Hematopoietic multipotent progenitor cell treated with erythropoietin and hydrocortisone succinate and interleukin-3 and kit ligand, for 17 days (in vitro differentiated cells): ENCODE results near the gene RNF152.

Source experiments
- DNase-seq: peaks from one replicate; pipeline ENCODE4 v3.0.0-alpha.2; 2015; ENCODE audit warnings: low spot score

RNF152 gene

DNA sequence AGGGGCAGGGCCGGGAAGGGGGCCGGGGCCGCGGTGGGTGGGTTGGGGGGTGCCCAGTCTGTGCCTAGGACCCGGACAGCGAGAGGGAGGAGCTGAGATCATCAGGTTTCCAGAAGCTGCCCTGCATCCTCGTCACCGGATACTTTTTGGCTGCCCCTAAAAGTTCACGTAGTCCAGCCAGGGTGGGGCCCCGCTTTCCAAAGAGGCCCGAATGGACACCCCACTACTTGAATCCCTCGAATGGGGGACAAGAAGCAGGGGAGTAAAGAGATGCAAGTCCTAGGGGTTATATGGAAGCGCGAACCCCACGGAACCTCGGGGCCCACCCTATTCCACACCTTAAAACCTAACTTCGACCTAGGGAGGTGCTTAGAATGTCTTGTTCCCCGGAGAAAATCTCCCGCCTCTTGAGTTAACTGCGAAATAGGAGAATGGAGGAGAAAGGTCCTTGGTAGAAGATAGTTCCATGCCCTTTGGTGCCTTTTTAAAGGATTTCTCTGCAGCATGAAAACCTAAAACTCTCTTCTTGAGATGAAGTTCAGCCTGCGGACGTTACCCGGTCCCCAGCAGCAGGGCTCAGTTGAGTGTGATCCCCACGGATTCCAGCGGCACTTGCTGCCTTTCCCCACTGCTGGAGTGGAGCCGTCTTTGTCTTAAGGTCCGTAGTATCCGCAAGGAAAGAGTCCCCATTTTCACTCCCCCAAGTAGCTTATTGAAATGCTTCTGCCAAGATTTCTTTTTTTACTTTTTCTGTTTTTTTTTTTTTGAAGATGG lies 2.1 kb upstream of the RNF152 start:
- no peak for DNase-seq

DNA sequence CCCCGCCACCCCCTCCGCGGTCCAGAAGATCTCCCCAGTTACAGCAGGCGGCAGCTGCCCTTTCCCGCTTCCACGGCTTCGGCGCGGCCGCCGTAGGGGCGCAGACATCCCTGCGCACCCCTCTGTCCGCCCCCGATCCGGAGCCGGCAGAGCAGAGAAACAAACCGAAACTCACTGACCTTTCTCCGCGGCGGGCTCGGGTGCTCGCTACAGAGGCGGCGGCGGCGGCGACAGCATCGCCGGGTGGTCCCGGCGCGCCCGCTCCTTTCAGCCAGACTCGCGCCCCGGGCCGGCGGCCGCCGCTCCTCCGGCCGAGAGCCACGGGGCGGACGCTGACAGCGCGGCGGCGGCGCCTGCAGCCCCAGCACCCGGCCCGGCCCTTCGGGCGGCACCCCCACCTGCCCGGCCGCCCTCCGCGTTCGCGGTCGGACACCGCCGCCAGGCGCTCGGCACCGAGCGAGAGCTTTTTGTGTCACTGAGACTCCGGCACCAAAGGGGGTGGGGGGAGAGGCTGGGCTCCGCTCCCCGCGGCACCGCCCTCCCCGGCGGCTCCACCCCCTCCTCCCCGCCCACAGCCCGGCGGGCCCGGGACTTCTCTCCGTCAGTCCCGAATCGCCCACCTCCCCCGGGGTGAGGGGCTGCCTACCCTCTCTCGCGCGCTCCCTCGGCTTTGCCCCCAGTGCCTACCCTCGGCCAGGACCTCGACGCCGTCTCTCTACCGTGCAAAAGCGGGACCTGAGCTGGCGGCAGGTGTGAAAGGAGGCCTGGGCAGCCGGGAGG lies 1.4 kb upstream of the RNF152 start:
- no peak for DNase-seq

DNA sequence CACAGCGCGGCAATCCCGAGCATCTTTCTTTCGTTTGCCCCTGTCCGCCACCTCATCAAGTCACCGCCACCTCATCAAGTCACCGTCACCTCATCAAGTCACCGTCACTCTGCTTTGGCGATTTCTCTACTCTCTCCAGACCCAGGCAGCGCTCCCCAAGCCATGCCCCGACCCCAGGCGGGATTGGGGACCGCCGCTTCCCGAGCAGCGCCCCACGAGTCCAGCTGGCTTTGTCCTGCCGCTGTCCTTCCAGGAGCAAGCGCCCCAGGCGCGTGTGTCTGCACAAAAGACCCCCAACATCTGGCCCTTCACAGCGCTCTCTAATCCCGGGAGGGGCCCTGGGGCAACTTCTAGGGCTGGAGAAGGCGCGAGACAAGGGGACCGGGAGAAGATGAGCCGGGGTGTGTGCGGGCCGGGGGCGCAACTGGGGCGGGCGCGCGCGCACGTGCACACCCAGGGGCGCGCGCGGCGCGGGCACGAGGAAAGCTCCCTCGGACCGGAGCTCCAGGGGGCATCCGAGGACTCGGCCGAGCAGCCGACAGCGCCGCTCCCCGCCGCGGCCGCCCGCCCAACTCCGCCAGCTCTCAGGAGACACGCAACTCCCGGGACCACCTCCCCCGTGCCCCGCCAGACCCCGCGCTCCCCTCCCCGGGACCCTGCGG lies 633 bp upstream of the RNF152 start:
- no peak for DNase-seq

DNA sequence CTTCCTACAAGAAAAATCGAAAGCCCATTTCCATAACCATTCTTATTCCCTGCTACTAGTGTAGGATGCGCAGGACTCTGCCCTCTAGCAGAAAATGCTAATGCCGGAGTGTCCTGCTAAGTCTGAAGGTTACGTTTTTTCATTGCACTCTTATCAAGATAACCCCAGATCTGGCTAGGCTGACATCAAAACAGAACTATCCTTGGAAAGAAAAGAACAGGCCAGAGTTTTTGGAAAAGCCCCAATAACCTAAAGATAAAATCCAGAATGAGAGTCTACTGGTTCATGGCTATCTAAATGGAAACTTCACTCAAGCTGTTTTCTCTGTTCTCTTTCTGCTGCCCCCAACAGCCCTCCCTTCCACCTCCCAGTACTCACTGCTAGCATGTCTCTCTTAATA lies 913 bp downstream of the RNF152 start:
- DNase-seq: no peak

DNA sequence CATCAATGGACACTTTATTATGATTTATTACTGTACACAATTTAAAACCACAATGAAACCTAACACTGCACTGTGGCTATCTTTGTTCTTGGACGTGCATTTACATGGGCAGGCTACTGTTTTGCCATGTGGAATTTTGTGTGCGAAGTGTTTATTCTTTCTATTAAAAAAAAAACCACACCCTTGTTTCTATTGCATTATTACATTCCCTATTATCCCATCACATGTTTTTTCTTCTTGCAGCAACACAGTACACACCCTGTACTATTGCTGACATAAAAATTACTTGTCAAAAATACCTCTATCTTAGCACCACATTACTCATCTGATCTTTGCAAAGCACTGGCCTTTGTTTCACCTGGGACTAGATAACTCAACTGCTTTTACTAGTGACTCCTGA lies 1.5 kb downstream of the RNF152 start:
- DNase-seq: no peak

DNA sequence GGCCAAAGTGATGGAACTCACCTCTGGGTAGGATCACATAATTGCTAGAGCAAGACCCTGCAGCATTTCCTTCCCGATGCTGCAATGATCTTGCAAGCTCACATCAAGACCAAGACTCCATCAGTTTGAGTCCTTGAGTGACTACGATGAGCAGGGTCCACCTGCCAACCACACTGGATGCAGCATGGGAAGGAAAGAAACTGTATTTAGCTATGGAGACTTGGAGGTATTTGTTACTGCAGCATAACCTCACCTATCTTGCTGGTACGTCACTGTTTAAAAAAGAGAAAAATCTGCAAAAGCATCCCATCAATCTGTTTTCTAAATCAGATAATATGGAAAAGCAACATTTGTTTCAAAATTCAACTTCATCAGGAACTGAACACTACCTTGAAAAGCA lies 2.5 kb downstream of the RNF152 start:
- DNase-seq: no peak

DNA sequence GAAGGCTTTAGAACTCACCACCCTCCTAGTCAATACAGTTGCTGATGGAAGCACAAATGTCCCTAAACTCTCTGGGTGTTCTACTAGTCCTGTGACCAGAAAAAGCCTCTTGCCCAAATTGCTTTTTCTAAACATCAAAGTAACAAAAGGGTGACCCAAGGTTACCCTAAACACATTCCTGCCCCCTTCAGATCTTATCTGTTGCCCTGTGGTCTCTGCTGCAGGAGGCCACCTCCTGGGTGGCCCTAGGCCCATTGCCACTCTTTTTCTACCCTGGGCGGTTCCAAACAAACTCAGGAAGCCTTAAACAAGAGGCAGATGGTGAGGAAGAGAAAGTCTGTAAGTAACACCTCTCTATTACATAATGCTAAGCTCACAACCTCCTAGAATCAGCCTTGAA lies 3.3 kb downstream of the RNF152 start:
- no peak for DNase-seq

DNA sequence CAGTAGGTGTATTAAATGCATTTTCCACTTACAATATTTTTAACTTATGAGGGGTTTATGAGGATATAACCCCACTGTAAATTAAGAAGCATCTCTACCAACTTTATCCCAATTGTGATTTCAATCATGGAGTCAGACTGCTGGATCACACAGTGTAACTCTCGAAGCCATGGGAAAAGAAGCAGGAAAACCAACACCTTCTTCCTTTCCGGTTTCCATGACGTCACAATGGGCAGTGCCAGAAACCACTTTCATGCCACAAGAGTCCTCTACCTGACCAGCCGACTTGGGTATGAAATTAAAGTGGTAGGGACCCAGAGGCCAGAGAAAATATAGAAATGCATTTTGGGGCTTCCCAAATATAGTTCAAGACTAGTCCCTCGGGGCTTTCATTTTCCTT lies 4.2 kb downstream of the RNF152 start:
- no peak for DNase-seq

DNA sequence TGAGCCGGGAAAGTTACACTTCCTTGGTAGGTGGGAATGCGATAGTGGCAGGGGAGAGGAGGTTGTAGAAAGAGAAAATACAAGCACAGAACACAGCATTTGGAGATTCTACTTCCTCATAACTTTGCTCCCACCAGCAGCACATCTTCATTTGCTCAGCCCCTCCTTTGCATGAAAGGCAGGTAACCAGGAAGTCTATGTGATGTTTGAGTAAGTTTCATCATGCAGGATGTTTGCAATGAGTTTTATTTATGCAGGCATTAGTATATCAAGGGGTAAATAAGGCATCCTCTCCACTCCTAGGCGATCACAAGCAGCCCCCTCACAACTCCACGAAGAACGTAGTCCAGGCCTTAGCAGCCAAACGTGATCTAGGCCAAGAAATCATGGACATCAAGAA lies 5.0 kb downstream of the RNF152 start:
- no peak for DNase-seq

DNA sequence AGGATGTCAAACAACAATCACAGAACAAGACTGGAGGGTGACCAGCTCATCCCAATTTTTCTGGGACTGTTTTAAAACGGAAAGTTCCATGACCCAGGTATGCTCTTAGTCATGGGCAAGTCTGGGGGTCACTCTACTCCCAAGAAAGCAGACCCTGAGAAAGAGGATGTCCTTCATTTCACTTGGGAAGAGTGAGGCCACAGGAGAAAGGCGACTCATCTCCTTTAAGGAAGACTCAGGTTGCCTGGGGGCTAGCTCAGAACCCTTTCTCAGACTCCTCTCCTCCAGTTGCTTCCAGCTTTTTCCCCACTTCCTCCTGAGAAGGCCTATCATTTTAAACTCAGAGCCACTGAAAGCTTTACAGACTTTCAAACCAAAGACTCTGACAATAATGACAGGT lies 9.3 kb downstream of the RNF152 start:
- DNase-seq: no peak

DNA sequence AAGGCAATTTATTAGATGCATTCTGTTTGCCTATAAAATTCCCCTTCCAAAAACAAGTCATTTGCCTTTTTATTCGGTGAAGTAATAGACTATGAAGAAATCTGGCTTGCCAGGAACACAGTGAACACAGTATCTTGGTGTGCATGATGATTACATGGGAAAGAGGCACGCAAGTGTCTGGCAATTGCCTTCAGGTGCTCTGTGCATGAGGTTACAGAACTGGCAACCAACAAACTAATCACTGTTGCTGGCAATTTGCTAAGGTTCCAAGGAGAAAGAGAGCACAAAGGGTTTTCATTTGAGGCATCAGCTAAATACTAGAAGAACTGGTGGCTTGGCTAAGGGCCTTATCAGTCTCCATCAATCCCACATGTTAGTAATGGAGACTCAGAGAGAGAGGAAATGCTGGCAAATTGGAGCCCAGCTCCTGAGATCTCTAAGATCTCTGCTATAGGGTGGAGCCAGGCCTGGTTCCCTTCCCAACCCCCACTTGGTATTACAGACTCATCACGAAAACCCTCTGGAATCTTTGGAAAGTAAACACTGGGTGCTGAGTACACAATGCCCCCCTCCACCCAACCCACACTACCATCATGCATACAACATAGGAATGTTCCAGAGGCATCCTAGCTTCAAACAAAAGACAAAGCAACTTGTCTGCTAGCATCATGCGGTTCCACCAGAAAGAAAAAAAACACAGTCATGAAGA lies 10.4 kb downstream of the RNF152 start:
- no peak for DNase-seq

DNA sequence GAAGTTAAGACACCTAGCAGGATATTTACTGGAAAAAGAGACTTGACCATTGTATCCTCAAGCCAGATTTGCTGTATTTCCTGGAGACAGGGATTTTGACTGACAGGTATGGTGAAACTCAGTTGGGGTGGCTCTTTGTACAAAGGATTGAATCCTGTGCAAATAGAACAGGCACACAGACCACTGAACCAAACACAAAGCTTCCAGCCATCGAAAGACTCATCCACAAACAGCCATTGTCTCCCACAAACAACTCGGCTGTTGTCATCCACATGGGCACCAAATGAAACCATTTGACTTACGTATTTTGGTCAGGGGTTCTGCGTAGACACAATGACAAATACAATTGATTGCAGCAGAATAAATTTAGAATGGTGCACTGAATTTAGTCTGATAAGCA lies 15.9 kb downstream of the RNF152 start:
- no peak for DNase-seq

DNA sequence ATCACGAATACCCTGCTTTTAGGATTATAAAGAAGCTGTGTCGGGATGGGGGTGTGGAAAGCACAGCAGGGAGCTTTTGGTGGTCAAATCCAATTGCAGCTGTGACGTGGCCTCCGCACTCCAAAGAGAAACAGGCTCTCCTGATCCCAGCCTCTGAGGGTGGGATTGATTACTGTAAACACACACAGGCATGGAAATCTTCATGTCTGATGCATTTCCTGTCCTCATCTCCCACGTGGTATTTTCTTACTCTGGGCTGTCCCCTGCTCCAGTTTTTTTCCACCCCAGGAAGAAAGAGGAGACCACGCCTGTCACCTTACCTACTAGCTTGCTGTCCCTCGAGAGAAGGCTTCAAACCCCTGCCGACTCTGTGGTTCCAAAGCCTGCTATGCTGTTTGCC lies 22.7 kb downstream of the RNF152 start:
- no peak for DNase-seq

DNA sequence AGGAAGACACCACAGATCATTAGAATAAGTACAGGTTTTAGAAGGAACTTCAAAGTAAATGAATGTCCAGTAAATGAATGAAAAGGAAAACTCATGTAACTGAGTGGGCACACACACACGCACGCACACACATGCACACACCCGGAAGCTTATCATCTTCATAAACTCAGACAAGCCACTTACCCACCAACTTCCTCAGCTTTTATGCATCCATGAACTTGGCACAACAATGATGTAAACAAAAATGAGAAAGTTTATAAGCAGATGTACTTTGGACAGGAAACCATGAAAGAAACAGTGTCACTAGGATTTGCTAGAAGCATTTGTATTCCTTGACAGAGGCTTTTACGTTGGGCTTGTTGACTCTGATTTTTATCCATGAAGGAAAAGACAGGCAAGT lies 23.2 kb downstream of the RNF152 start:
- no peak for DNase-seq

DNA sequence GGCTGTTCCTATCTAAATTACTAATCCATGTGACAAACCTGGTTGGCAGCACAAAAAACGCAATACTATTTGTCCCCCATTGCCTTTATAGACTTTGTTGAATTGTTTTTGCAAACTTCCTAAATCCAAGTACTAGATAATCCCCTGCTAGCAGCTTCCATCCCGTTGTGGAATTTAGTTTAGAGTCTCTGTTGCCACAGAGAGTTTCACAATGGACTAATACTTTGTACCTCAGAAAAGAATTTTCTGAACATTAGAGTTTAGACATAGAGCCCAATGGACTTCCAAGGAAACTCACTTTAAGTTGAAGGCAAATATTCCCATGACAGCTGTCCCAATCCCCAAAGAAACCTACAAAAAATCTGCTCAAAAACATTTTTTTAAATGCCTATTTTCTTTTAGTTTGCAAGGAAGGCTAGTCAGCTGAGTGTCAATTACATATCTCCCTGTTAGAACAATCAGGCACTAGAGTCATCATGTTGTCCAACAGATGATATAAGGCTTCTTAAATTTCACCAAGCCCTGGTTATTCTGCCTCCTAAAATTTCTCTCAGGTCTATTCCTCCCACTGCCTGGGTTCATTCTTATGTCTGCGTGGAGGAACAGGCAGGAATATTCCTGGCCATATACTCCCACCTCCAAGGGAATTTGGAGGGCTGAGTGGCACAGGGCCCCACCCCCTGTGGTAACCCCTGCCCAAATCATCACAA lies 27.2 kb downstream of the RNF152 start:
- DNase-seq: no peak

DNA sequence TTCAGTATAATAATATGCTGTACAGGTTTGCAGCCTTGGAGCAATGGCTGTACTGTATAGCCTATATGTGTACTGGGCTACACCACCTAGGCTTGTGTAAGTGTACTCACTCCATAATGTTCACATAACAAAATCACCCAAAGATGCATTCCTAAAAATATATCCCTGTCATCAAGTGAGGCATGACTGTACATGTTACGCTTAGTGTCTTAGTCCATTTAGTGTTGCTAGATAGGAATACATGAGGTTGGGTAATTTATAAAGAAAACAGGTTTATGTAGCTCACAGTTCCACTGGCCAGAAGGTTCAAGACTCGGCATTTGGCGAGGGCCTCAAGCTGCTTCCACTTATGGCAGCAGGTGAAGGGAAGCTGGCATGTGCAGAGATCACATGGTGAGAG lies 31.4 kb downstream of the RNF152 start:
- no peak for DNase-seq

DNA sequence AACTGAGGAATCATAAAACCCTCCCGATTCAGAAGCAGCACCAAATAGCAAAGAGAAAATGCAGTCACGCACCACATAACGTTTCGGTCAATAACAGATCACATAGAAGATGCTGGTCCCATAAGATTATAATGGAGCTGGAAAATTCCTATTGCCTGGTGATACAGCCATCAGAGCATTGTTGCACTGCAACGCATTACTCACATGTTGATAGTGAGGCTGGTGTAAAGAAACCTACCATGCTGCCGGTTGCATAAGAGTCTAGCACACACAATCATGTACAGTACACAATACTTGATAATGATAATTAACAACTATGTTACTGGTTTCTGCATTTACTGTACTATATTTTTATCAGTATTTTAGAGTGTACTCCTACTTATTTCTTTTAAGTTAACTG lies 32.5 kb downstream of the RNF152 start:
- DNase-seq: no peak

DNA sequence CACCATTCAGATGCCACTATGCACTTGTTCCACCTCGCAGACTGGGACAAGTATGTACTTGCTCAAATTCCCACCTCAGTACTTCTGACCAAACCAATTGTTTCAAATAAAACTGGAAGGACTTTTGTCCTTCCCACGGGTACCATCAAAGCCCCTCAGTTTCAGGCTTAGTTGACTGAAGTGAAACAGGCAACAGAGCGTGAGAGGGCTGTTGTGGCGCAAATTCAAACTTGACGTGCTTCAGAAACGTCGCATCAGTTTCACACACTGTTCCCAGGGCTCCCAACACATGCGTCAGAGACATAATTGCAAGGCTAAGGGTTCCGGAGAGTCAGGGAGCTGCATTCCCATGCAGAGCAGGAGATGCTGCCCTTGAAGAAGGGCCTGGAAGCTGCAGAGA lies 33.7 kb downstream of the RNF152 start:
- DNase-seq: no peak

DNA sequence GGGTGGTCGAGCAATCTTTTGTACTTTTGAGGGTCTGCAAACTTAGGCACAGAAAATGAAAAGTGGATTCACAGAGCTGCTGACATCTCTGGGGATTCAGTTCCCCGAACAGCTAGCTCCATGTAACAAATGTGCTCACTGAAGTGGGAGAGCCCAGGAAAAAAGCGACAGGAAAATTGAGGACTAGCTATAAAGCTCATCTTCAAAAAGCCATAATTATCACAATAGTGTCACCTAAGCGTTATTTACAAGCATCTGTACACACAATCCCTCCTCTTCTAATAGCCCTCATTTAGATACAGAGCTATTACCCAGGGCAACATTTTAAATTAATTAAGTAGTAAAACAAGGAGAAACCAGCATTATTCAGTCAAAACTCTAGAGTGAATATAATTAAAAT lies 36.1 kb downstream of the RNF152 start:
- DNase-seq: no peak

DNA sequence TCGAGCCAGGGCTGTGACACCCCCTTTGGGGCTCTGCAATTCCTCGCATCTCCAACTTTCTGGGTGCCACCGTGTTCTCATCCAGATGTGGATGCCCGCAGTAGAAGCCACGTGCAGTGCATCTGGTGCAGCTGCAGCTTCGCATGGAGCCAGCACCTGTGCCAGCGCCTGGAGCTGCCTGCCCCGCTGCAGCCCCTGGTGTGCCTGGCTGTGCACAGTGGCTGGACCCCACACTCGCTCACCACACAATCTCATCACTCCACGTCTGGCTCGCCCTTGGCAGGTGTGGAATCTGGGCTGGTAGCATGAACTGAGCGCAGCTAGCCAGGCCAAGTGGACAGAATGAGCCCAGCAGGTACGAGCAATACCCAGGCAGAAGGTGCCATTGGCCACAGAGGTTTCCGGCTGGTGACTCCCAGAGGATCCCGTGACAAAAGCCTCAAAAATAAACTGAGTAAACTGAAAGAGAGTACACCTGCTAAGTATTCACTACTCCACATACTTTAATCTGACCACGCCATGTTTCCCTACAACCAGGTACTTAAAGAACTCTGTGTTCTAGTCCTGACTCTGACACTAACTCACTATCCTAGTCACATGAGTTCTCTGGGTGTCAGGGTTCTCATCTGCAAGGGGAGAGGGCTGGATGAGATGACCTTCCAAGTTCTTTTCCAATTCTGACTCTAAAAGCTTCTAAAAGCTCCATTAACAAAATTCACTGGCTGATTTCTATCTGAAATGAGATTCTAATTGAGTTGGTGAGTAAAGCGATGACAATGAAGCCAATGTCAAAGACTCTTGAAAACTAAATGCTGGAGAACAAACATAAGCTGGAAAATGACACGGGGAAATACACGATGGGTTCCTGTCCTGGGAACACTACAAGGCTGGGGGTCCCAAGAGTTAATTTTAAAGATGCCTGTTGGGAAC lies 37.1 kb downstream of the RNF152 start:
- DNase-seq: no peak
